SU-DHL-6 (cell line): ENCODE results near the gene TMEM164.

ENCODE experiments used
- EZH2phosphoT487 ChIP-seq: fragments of 200-600 bp; sonication (generic), shearing (Covaris generic); conservative IDR thresholded peaks from 2 replicates; pipeline ENCODE4 v1.6.1; 2018; ENCODE audit warnings: mild to moderate bottlenecking, antibody characterized with exemption, low read length, moderate library complexity, mixed read lengths
- TF ChIP-seq, protein P1 (sequence below): fragments of 200-600 bp; sonication (generic); IDR thresholded peaks from one replicate; pipeline ENCODE4 v1.5.1; 2017; ENCODE audit warnings: antibody characterized with exemption, mild to moderate bottlenecking, low read length, moderate library complexity; ENCODE audit not compliant: insufficient read depth, poor library complexity, severe bottlenecking

DNA sequence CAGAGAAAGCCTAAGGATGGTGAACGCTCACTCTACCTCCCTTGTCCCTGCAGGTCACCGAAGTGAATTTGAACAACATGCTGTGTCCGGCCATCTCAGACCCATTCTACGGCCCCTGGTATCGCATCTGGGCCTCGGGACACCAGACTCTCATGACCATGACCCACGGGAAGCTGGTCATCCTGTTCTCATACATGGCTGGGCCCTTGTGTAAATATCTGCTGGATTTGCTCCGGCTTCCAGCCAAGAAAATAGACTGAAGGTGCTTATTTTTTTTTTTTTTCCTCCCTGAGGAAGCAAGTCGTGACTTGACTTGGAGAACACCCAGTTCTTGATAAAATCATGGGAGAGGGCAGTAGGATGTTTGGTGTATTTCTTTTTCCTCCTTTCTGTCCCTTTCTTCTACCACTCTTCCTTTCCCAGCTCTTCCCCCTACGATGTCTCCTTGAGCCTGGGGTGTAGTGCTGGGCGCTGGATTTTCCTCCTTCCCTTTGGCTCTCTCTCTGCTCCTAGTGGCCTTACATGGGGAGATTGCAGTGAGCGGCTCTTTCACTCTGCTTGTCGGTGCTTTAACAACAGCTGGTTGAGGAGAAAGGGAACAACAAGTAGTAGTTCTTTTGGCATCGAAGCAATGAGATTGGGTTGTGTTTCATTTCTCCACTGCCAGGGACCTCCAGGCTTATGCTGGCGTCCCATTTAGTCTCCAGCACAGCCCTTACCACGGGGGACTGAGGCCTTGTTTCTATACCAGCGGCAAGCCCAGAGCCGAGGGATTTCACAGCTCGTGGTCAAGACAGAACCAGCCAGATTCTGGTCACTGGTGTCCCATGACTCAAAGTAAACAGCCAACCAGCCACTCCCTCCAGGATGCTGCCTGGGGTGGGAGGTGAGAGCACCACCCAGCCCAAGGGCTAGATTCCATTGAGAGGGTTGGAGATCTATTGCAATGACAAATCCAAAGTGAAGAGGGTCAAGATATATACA lies 170.6 kb downstream of the TMEM164 start:
- TF ChIP-seq, protein P1, sequence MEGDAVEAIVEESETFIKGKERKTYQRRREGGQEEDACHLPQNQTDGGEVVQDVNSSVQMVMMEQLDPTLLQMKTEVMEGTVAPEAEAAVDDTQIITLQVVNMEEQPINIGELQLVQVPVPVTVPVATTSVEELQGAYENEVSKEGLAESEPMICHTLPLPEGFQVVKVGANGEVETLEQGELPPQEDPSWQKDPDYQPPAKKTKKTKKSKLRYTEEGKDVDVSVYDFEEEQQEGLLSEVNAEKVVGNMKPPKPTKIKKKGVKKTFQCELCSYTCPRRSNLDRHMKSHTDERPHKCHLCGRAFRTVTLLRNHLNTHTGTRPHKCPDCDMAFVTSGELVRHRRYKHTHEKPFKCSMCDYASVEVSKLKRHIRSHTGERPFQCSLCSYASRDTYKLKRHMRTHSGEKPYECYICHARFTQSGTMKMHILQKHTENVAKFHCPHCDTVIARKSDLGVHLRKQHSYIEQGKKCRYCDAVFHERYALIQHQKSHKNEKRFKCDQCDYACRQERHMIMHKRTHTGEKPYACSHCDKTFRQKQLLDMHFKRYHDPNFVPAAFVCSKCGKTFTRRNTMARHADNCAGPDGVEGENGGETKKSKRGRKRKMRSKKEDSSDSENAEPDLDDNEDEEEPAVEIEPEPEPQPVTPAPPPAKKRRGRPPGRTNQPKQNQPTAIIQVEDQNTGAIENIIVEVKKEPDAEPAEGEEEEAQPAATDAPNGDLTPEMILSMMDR, result no peak
- TF ChIP-seq EZH2phosphoT487, result no peak
